Lung (tissue), 12 donors: ENCODE measurements around the gene CPLX3. TPM values are rescaled to one million over a fixed set of nuclear protein-coding genes. Genes with fewer than 3 reads are reported as not detected.

ENCODE experiments used
- ATAC-seq: fragments of 200-7000 bp; cut with Tn5 transposase; one replicate; pipeline ENCODE4 v1.9.1; 2020; ENCODE audit warnings: moderate number of reproducible peaks; ENCODE audit not compliant: insufficient read depth, low FRiP score
- DNase-seq, 3 donors: peaks; one replicate each; pipeline ENCODE4 v3.0.0-alpha.2; 2013 to 2017
- H3K27ac ChIP-seq, 2 donors: one replicate each; pipeline ENCODE4 v1.5.1; 2013; ENCODE audit warnings: mild to moderate bottlenecking in 2 of 2, moderate library complexity in 2 of 2, control low read depth in 1 of 2, inconsistent platforms in 1 of 2, low read depth in 1 of 2, low read length in 1 of 2
- H3K27me3 ChIP-seq, 3 donors: one replicate each; pipeline ENCODE4 v1.5.1; 2013; ENCODE audit warnings: low read length in 2 of 3; ENCODE audit not compliant: control insufficient read depth in 3 of 3, insufficient read depth in 3 of 3
- H3K36me3 ChIP-seq, 4 donors: one replicate each; pipeline ENCODE4 v1.5.1; 2013; ENCODE audit warnings: low read length in 4 of 4, mild to moderate bottlenecking in 1 of 4, moderate library complexity in 1 of 4; ENCODE audit not compliant: control insufficient read depth in 4 of 4, insufficient read depth in 4 of 4
- H3K4me1 ChIP-seq, 5 donors: one replicate each; pipeline ENCODE4 v1.5.1; 2013; ENCODE audit warnings: low read length in 5 of 5, mild to moderate bottlenecking in 2 of 5, moderate library complexity in 1 of 5; ENCODE audit not compliant: control insufficient read depth in 5 of 5, insufficient read depth in 5 of 5
- H3K4me3 ChIP-seq: one replicate; pipeline ENCODE4 v1.5.1; 2013; ENCODE audit warnings: mild to moderate bottlenecking, control low read depth, moderate library complexity
- H3K9ac ChIP-seq, 2 donors: one replicate each; pipeline ENCODE4 v1.5.1; 2013; ENCODE audit warnings: low read length in 2 of 2, control low read depth in 1 of 2; ENCODE audit not compliant: insufficient read depth in 1 of 2
- H3K9me3 ChIP-seq, 4 donors: one replicate each; pipeline ENCODE4 v1.5.1; 2013; ENCODE audit warnings: low read length in 3 of 4, mild to moderate bottlenecking in 1 of 4, moderate library complexity in 1 of 4; ENCODE audit not compliant: control insufficient read depth in 4 of 4, insufficient read depth in 3 of 4
- CTCF ChIP-seq: IDR thresholded peaks from 2 replicates; pipeline ENCODE4 v1.5.1; 2012; ENCODE audit warnings: mild to moderate bottlenecking; ENCODE audit errors: control extremely low read depth, extremely low read depth
- WGBS, 2 donors: extraction: QIAGEN DNeasy Blood & Tissue Kit; methylation state at CpG; one replicate each; pipeline ENCODE4 v1.1.7; 2013; 5-methylcytosine and 5-hydroxymethylcytosine counted together
- polyA plus RNA-seq, 2 donors: library from polyadenylated mRNA; stranded (reverse); fragments of 200-250 nt; gene quantifications; one replicate each; pipeline ENCODE4 v1.2.1, GENCODE V29; 2013
- total RNA-seq, 2 donors: library from RNA; depleted of rRNA in 1 of 2; stranded (reverse); fragments of >200 nt in 1 of 2; gene quantifications; one replicate each; pipeline ENCODE4 v1.2.1, GENCODE V29; 2014 to 2021
- donor health status: control.
- donor health status: control.
- donor health status: Bipolar disorder and iron deficiency.
- donor health status: healthy.
- donor health status: DM: yes; HTN: yes; CAD: no.

CPLX3 gene
- total and polyA plus RNA-seq, 4 donors: 0.10 to 0.13 TPM; not detected in 2

DNA sequence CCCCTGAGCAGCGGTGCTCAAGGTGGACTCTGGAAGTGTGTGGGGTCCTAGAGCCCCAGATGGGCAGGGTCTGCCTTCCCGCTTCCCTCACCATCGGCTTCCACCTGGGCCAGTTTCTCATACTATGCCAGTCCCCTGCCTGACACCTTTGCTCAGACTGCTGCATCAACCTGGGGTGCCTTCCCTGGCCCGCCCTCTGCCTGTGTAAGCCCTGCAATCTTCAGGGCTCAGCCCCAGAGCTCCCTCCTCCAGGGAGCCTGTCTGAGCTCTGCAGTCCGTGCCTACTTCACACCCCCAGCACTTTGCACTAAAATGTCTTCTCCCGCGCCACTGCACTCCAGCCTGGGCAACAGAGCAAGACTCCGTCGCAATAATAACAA, 31.5 kb upstream of the CPLX3 start:
- Histone ChIP-seq H3K4me1 (peaks cover under 1 to 24% (median 7%) of the 10 kb centered on the region in 5 donors), H3K9me3 (no peaks in the 10 kb centered on the region), H3K9ac (no peak overlapping the region), H3K4me3 (no peak overlapping the region), H3K27me3 (no peaks in the 10 kb centered on the region), H3K36me3 (peaks cover 0 to 14% (median under 1%) of the 10 kb centered on the region in 4 donors), H3K27ac (no peak overlapping the region)
- WGBS, 2 donors: 93 to 95% methylated on average over 9 of the region's 9 CpGs
- no peak for ATAC-seq
- TF ChIP-seq CTCF: no peak
- no peak for DNase-seq

DNA sequence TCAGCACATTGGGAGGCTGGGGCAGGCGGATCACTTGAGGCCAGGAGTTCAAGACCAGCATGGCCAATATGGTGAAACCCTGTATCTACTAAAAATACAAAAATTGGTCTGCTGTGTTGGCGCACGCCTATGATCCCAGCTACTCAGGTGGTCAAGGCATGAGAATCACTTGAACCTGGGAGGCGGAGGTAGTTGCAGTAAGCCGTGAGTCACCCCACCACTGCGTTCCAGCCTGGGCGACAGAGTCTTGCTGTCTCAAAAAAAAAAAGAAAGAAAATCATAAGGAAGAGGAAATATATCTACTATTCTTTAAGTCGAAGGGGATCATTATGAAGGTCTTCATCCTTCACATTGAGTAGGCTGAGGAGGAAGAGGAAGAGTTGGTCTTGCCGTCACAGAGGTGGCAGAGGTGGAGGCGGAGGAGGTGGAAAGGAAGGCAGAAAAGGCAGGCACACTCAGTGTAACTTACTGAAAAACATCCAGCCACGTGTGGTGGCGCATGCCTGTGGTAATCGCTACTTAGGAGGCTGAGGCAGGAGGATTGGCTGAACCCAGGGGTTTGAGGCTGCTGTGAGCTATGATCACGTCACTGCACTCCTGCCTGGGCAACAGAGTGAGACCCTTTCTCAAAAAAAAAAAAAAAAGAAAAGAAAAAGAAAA, 30.3 kb upstream of the CPLX3 start:
- DNase-seq (no peak), ATAC-seq (no peak)
- H3K4me3 ChIP-seq: no peak overlapping the region
- H3K9me3 ChIP-seq: no peaks in the 10 kb centered on the region
- H3K4me1 ChIP-seq: peaks cover 0 to 17% (median 0%) of the 10 kb centered on the region in 5 donors
- H3K36me3 ChIP-seq: peaks cover 0 to 24% (median 4%) of the 10 kb centered on the region in 4 donors
- no peak for TF ChIP-seq CTCF
- WGBS, 2 donors: 86 to 88% methylated on average over 14 of the region's 14 CpGs
- H3K27me3 ChIP-seq: no peaks in the 10 kb centered on the region
- H3K27ac ChIP-seq: no peak overlapping the region
- H3K9ac ChIP-seq: no peak overlapping the region

DNA sequence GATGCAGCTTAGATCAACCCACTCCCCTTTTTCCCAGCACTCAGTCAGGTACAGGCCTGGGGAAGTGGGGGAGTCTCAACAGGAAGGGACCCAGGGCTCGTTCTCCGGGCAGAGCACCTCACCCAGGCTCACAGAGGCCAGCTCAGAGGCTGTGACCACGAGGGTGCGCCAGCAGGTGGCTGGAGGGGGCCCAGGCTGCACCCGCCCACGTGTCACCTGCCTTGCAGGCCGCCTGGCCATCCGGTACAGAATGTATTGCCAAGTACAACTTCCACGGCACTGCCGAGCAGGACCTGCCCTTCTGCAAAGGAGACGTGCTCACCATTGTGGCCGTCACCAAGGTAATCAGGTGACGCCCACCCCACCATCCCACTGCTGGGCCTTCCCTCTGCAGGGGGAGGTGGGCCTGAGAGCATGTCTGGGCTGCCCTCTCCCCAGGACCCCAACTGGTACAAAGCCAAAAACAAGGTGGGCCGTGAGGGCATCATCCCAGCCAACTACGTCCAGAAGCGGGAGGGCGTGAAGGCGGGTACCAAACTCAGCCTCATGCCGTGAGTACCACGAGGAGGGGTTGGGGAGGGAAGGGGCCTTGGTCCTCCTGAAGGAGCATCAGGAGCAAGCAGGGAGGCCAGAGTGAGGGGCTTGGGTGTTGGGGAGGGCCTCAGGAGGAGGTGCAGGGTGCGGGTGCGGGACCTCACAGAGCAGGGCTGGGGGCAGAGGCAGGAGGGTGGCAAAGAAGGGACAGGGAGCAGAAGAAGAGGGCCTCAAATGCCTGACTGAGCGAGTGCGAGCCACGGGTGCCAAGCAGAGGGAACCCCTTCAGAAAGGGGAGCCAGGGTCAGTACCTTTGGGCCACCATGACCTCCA, 27.8 kb upstream of the CPLX3 start:
- no peak for TF ChIP-seq CTCF
- Histone ChIP-seq H3K4me3 (no peak overlapping the region), H3K9me3 (no peaks in the 10 kb centered on the region), H3K27ac (no peak overlapping the region), H3K36me3 (peaks cover under 1 to 47% (median 8%) of the 10 kb centered on the region in 4 donors), H3K27me3 (no peaks in the 10 kb centered on the region), H3K4me1 (peaks cover 0 to 7% (median 0%) of the 10 kb centered on the region in 5 donors), H3K9ac (no peak overlapping the region)
- DNase-seq (no peak), ATAC-seq (no peak)
- WGBS, 2 donors: 81 to 84% methylated on average over 25 of the region's 25 CpGs
